HG02943 (cell line): Measurements from ENCODE around the gene OR4M1.
"Not testable (repeated sequence)": the region's sequence is repeated elsewhere in the genome, so short reads cannot be mapped to it uniquely, and the experiment has no call there.

Experiments
- ATAC-seq: cut with Tn5 transposase; IDR thresholded peaks from one replicate; pipeline ENCODE4 v1.9.1; 2021; ENCODE audit warnings: mild to moderate bottlenecking, low read depth, moderate library complexity; ENCODE audit not compliant: unreplicated experiment

The OR4M1 gene

GRCh38 chr14:19773204-19773603 lies at the start of gene OR4M1:
Gene OR4M1 (plus strand): TSS chr14:19773504. CDS start chr14:19780323, 6,819 bp downstream.
- not testable (repeated sequence) for ATAC-seq

DNA sequence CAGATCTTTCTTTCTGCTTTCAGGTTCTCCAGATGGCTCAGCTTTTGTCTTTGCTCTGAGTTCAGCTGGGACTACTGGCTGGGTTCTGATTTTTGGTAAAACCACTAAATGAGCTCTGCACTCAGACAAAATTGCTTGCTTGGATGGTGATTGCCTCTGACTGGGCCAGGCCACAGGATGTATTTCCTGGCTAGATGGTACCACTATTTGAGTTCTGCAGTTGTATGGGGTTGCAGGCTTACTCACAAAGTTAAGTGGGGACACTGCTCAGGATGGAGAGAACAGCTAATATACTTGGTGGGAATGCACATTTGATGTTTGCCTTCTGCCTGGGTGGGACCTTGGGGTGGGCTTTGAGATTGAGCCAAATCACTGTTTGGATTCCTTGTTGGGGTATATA lies 43.9 kb upstream of the OR4M1 start:
- no peak for ATAC-seq

DNA sequence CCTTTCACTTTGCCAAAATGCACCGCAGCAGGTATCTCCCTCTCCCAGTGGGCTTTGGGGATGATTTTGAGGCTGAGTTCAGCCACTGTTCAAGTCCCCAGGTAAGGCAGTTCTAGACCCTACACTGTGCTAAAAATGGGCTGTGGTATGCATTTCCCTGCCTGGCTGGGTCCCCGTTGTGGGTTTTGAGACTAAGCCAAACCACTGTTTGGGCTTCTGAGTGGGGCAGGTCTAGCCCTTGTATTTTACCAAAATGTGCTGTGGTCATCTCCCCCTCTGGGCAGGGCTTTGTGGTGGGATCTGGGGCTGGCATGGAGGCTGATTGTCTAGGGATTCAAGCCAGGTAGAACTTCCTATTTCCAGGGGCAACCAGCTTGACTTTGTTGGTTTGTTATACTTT lies 43.5 kb upstream of the OR4M1 start:
- no peak for ATAC-seq

DNA sequence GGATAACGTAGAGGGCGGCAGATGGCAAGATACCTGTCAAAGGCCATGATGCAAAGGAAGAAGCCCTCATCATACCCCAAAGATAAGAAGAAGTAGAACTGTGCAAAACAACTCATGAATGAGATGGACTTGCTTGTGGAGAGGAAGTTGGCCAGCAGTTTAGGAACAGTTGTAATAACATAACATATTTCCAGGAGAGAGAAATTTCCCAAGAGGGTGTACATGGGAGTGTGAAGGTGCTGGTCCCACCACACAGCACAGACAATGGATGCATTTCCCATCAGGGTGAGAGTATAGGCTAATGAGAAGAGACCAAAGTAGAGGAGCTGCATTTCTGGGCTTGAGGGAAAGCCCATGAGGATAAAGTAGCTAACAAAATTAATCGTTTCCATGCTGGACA lies 39.4 kb upstream of the OR4M1 start:
- not testable (repeated sequence) for ATAC-seq

DNA sequence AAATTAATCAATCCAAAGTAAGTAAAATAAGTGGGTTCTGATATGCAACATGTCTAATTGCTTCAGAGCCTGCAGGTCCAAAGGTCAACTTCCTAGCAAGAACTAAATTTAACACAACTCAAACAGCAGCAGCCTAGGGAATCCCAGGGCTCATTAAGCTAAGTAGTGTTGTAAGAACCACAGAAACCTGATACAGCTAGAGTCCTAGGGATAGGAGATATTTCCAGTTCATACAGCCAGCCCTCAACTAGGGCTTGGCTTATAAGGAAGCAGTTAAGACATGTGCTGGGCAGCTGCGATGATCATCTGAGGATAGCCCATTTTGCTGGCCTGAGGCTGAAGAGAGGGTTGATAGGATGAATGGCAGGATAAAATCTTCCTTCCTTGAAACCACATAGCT lies 30.0 kb upstream of the OR4M1 start, which contains the start of gene OR4Q3:
OR4Q3 (plus strand) TSS at position 316 of the 400 bp plus-strand sequence.
- no peak for ATAC-seq

DNA sequence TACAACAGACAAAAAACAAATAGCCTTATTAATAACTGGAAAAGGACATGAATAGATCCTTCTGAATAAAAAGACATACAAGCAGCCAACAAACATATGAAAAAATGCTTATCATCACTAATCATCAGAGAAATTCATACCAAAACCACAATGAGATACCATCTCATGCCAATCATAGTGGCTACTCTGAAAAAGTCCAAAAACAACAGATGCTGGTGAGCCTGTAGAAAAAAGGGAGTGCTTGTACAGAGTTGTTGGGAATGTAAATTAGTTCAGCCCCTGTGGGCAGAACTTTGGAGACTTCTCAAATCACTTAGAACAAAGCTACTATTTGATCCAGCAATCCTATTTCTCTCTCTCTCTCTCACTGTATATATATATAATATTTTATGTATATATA lies 21.0 kb upstream of the OR4M1 start:
- ATAC-seq = not testable (repeated sequence)

- no peak for ATAC-seq
Observed at GRCh38 chr14:19754172-19754571, 19.1 kb upstream of the OR4M1 start.

- ATAC-seq = not testable (repeated sequence)
Observed at GRCh38 chr14:19771491-19771890, 1.8 kb upstream of the OR4M1 start.

DNA sequence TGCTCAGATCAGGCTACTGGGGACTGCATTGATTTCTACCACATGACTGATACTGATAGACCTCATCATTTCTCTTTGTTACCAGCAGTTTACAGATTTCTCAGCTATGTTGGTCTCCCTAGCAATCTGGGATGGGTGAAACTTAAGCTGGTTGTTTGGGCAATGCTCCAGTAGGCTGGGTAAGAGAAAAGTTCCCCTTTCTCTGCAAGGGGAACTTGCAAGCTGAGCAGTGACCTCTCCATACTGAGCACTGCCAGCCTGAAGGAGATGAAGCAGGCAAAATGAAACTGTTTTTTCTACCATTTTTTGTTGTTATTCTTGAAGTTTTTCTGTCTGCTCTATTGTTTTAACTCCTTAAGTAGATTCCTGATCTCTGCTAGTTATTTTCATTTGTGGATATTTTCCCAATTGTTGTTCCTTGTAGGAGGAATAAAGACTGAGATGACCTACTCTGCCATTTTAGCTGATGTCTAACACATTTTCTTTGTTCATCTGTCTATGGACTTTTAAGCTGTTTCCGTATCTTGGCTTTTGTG lies 1.3 kb upstream of the OR4M1 start:
- no peak for ATAC-seq

- ATAC-seq = not testable (repeated sequence)
Observed at GRCh38 chr14:19772454-19772853, 850 bp upstream of the OR4M1 start.

DNA sequence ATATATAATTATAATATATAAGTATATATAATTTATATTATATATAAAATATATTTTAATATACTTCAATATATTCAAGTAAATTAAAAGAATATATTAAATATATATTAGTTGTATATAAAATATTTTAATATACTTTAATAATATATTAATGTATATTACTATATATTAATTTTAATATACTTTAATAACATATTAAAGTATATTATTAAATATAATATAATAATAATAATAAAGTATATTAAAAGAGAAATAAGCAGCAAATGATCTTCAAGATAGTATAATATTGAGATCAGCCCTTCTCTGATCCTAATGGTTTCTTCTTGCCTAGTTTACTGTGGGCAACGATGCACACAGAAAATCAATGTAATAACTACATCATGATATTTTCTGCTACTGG lies 2.3 kb downstream of the OR4M1 start:
- ATAC-seq = no peak

DNA sequence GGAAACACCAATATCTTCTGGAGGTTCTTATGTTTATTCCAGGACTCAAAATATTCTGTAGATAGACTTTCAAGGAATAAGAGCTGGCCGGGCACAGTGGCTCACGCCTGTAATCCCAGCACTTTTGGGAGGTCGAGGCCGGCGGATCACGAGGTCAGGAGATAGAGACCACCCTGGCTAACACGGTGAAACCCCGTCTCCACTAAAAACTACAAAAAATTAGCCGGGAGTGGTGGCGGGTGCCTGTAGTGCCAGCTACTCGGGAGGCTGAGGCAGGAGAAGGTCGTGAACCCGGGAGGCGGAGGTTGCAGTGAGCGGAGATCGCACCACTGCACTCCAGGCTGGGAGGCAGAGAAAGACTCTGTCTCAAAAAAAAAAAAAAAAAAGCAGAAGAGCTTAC lies 12.5 kb downstream of the OR4M1 start:
- ATAC-seq = not testable (repeated sequence)

DNA sequence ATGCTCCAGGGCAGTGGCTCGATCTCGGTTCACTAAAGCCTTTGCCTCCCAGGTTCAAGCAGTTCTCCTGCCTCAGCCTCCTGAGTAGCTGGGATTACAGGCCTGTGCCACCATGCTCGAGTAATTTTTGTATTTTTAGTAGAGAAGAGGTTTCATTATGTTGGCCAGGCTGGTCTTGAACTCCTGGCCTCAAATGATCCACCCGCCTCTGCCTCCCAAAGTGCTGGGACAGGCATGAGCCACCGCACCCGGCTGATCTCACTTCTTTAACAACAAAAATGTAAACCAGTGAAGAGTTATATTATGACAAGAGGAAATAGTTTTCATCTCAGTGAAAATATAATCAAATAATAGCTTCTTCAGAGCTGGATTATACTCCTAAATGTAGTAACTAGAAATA lies 14.0 kb downstream of the OR4M1 start:
- not testable (repeated sequence) for ATAC-seq

- not testable (repeated sequence) for ATAC-seq
Observed at GRCh38 chr14:19788150-19788549, 14.8 kb downstream of the OR4M1 start.

DNA sequence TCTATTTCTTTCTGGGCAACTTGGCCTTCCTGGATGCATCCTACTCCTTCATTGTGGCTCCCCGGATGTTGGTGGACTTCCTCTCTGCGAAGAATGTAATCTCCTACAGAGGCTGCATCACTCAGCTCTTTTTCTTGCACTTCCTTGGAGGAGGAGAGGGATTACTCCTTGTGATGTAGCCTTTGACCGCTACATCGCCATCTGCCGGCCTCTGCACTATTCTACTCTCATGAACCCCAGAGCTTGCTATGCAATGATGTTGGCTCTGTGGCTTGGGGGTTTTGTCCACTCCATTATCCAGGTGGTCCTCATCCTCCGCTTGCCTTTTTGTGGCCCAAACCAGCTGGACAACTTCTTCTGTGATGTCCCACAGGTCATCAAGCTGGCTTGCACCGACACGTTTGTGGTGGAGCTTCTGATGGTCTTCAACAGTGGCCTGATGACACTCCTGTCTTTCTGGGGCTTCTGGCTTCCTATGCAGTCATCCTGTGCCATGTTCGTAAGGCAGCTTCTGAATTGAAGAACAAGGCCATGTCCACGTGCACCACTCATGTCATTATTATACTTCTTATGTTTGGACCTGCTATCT lies 23.3 kb downstream of the OR4M1 start:
- ATAC-seq = not testable (repeated sequence)

GRCh38 chr14:19799880-19800279 lies 26.6 kb downstream of the OR4M1 start:
- ATAC-seq = no peak

- ATAC-seq = no peak
Observed at GRCh38 chr14:19800282-19801117, 27.2 kb downstream of the OR4M1 start.

DNA sequence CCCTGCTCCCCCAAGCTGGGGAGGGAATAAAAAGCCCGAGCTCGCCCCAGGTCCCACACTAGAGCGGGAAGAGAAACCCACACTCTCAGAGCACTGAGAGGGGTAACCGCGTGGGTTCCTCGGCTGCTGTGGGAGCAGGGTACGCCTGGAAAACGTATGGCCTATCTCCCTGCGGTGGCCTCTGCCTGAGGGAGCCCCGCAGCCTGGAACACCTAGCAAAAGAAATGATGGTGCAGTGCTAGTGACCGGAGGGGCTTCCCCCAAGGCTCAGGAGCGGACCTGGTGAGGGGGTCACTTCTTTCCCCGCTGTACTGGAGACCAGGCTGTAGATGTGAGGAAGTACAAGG lies 27.8 kb downstream of the OR4M1 start:
- no peak for ATAC-seq

- not testable (repeated sequence) for ATAC-seq
Observed at GRCh38 chr14:19803470-19803869, 30.2 kb downstream of the OR4M1 start, which contains the start of gene OR4N2. Gene OR4N2 (plus strand): TSS chr14:19803770. CDS start chr14:19827449, 23,679 bp downstream.

DNA sequence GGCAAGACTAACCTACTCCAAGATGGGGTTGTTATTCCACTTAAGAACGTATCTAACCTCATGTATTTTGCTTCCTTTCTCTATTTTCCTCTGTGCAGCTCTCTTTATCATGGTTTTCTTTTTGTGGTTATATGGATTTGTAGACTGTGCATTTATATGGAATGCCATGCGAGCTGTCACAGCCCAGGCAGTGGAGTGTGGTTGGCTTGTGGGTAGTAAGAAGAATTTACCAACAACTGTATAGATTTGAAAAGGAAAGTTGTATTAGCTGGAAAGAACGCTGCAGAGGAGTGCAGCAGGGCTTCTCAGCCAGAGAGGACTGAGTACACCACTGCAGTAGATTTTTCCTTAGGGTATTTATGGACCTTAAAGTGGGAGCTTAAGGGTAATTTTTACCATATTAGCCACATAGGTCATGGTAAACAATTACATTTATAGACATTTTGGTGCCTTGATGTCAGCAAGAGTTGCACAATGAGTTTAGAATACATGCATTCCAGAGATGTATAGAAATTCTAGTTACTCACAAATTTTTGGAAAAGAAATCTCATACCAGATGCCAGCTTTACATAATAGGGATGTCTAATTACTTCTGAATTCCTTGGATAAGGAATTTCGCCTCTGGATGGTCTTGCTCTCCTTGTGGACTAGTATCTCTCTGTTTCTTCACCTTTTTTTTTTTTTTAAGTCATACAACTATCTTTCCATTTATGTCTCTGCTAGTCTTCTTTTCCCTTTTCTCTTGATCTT lies 40.0 kb downstream of the OR4M1 start:
- ATAC-seq = not testable (repeated sequence)

DNA sequence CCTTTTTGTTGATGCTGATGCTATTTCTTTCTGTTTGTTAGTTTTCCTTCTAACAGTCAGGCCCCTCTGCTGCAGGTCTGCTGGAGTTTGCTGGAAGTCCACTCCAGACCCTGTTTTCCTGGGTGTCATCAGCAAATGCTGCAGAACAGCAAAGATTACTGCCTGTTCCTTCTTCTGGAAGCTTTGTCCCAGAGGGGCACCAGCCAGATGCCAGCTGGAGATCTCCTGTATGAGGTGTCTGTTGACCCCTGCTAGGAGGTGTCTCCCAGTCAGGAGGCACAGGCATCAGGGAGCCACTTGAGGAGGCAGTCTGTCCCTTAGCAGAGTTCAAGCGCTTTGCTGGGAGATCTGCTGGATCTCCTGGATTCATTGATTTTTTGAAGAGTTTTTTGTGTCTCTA lies 46.6 kb downstream of the OR4M1 start:
- not testable (repeated sequence) for ATAC-seq
